Smooth muscle cell of the brain vasculature (primary cell): ENCODE data around the gene BTBD16.
A peak's percentile ranks its signal among the peaks of the same experiment; 100 is the strongest.

Source experiments
- DNase-seq: peaks from one replicate; pipeline ENCODE4 v3.0.0-alpha.2; 2012; ENCODE audit warnings: low read depth, low spot score

BTBD16 gene

DNA sequence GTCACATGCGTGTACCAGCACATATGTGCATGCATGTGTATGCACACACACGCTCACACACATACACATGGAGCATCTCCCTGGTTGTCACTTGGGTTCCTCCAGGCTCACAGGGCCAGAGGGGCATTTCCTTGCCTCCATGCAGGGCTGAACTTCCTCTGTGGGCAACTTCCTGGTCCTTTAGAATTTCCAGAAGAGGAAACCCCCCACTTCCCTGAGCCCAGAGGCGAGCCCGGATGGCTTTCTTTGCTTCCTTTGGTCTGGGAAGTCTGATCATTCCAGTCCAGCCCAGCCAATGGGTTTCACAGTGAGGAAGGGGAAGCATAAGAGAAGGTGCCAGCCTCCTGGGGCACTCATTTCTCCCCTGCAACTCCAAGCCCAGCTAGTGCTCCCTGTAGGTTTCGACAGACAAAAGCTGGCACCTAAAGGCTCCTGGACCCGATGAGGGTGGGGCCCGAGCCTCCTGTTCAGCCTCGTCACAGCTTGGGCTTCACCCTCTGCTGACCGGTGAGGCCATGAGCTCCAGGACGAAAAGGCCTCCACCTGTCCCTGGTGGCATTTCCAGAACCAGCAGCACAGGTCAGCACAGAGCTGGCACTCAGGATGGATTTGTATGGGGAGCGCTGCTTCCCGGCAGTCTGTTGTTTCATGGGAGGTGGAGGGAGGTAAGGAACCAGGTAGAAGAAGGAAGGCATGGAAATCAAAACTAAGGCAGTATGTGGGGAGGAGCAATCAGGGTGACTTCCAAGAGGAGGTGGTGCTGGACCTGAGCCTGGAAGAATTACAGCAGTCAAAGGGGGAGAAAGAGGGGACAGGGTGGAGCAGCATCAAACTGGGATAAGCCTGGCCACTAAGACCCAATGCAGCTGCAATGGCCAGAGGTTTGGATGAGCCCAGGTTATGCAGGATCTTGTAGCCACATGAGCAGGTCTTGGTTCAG lies 23.7 kb downstream of the BTBD16 start:
- DNase-seq, result no peak

DNA sequence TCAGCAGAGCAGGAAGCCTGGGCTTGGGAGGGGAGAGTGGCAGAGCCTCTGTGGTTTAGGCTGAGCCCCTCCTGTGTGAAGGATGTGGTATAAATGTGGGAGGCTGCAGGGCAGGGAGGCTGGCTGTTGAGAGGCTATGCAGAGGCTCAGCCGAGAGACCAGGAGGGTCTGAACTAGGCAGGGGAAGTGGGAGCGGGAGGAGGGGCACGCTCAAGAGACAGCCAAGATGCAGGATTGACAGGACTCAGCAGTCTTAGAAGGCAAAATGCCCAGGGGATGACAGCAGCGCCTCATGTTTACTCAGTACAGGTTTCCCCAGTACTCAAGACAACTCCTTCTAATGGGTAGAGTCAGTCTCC lies 24.3 kb downstream of the BTBD16 start:
- DNase-seq, result no peak

DNA sequence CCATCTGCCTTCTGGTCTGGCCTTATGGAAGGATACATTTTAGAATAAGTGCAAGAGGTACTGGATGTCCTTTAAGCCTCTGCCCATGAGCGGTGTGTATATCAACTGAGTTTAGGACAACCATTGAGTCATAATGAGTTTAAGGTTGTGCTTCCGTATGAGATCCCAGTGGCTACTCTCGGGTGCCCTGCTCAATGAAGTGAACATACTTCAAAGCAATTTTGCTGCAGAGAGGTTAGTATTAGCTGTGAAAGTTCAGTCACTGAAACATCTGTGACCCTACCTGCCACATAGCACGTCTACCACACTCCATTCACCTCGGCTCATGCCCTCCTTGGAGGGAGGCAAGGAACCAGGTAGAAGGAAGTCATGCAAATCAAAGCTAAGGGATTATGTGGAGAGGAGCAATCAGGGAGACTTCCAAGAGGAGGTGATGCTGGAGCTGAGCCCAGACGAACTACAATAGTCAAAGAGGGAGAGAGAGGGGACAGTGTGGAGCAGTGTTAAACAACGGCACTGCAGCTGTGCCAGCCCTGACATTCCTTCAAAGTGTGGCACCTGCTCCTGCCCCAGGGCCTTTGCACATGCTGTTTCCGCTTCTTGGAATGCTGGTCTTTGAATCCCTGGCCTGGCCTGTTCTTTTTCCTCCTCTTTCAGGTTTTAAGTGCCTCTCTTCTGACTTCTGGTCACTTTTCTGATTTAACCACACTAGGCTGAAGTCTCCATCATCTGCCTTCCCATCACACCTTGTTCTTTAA lies 25.4 kb downstream of the BTBD16 start:
- DNase-seq, result no peak

DNA sequence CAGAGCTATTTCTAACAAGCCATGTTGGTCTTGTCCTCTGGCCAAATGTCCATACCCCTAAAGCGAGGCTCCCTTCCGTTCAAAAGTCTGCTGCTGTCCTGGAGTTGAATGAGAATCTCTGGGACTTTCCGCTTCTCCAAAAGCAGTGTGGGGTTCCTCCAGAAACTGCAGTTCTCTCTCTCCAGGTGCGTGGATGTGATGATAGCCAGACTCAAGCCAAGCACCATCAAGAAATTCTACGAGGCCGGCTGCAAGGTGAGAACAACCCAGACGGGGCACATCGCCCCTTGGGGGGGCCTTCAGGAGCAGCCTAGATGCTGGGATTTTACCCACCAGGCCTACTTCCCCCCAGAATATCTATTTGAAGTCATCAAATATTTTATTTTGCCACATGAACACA lies 26.5 kb downstream of the BTBD16 start:
- no peak for DNase-seq

DNA sequence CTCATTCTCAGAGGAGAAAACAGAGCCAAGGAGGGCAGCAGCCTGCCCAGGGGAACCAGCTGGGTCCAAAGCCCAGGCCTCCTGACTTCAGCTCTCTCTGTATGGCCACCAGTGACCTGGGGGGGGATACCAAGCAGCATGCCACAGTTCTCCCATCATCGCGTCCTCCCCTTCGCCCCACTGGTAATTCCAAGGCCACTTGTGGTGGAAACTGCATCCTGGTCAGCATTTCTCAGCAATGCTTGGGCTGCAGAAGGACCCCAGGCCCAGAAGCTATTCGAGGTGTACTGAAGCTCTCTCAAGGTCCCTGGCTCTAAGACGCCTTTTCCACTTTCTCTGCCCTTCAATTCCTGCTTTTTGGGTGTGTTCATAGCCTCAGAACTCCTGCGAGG lies 27.1 kb downstream of the BTBD16 start:
- DNase-seq, result no peak

DNA sequence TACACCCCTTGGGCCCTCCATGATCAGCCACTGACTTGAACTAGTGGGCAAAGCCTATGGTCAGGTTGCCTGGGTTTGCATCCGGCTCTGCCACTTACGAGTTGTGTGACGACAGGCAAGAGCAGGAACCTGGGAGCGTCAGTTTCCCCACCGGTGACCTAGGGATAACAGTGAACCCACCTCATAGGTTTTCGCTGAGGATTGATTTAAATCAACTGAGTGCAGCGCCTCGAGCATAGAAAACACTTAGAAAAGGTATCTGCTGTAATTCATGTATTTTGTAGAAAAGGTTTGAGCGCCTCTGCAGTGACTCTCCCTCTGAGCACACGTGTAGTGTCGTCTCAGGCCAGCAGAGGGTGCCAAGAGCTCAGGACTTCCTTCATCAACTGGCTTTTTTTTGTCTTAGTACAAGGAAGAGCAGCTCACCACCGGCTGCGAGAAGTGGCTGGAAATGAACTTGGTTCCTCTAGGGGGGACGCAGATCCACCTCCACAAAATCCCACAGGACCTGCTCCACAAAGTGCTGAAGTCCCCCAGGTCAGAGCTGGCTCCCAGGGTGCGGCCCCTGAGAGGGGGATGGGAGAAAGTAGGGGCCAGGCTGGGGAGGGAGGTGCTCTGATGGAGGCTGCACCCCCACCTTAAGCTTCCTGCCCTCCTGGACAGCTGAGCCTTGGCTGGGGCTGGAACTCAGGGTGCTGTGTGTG lies 27.7 kb downstream of the BTBD16 start:
- DNase-seq, result no peak

DNA sequence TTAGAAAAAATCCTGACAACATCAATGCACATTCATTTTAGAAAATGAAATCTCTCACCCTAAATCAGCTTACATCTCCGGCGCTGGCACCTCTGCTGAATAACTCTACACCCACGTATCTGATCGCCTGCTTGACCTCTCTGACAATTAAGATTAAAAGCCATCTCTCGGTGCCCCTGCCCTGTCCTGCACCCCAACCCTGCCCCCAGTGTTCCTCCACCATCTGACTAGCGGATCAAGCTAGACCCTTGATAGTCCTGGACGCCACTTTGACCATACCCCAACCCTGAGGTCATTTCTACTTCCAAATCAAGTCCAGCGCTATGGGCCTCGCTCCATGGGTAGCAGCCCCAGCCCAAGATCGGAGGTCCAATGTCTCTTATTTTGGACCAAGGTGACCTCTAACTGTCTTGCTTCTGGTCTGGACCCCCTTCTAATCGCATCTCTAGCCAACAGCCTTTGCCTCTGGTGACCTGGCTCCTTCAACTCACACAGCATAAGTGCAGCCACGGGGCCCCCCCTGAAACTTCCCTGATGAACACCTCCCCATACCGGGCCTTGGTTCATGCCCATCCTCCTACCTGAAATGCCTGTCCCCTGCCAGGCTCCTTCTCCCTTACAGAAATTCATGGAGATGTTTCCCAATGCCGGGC lies 28.5 kb downstream of the BTBD16 start:
- DNase-seq, result no peak

DNA sequence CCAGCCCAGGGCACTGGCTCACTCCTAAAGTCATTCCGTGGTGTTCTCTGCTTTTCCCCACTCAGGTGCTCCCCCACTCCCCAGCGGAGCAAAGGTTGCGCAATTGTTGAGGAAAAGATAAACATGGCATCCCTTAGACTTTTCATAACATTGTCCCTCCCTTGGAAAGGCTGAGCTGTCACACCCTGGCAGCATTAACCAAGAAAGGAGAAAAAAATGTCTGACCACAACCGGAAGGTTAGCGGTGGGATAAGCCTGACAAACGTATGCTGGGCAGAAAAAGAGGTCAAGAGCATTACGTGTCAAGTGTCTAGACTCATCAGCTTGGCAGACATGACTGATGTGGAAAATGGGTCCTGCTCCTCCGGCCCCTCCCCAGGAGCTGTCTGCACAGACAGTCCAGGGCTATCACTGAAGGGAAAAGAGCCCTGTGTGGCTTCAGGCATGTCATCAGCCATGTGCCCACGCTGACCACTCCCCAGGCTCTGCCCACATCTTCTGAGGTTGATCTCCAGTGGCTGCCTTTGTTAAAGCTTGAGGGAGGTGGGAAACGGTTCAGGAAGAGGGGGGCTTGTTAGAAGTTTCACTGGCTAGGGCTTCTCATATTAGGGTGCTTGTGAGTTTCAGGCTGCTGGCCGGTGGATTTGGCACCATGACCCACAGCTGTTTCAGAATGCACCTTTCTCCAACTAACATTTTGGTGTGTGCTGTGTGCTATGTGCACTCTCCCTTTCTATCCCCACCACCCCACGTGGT lies 30.1 kb downstream of the BTBD16 start:
- no peak for DNase-seq

DNA sequence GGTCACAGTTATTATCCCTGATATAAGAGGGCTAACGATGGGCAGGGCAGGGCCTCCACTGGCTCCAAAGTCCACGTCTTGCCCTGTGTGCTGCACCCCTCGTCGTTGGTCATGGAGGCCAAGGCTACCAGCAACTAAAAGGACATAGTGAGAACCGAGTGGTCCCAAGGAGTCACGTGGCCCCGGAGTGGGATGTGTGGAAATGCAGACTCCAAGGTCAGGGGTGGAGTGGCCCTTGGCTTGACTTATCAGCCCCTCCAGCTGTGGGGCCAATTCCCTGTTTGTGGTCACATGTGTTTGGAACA lies 30.7 kb downstream of the BTBD16 start:
- DNase-seq, result no peak

DNA sequence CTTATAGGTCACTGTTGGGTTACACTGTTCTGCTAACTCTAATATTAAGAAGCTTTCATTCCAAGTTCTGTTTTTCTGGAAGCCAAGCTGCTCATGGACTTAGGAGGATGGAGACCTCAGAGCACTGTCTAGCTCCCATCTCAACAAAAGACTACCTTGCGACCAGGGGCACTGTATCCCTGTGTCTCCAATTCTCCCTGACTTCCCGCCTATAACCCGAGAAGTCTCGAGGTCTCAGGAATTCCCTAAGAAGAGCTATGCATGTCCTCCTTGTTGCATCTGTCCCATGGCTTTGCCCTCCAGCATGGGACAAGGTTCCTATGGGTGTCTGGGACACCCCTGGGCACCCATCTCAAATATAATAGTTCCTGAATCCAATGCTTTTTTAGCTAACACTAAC lies 31.2 kb downstream of the BTBD16 start:
- DNase-seq, result no peak

DNA sequence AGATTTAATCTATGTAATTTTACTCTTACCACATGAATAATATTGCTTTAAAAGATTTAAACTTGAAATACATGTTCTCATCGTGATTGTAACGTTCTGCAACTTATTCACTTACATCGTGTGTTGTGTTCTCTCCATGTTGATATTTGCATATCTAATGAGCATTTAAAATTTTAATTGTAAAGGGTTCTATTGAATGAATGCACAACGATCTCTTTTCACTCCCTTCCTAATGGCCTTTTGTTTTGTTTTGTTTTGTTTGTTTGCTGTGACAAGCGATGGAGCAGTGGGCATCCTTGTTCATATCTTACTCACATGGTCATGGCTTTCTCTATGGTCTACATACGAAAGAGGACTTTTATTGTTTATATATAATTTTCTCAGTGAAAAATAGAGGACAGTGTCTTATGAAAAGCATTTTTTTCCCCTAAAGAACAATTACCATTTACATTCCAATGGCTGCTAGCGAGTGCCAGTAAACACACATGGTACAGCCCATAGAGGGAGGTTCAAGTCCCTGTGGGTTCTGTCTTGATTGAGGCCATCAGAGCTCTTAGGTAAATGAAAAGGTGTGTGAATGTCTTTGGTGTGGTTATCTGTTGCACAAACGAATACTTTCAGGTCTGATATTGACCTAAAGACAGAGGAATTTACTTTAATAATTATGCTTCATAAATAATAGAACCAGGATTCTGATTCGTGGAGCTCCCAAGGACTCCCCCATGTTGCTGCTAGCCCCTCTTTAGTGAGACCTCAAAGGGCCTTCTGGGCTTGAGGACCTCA lies 32.4 kb downstream of the BTBD16 start:
- DNase-seq, result no peak

DNA sequence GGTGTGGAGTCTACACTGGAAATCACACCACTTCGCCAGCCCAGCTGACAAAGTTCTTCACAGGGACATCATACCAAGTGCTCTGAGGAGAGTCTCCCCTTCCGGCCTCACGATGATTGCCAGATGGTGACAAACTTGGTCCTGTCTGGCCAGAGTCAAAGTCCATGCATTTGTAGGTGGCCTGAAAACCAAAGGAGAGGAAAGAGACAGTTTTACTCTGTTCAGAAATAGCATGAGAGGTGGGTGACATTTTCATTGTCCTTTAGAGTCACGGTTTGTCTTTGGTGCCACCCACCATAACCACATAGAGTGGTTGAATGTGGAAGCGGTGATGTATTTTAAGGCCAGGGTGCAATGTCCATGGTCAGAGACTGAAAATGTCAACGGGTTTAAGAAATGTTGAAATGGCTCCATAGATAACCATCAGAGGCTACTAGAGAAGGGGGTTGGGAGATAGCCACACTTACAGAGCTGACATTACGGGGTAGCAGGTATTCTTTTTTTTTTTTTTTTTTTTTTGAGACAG lies 33.0 kb downstream of the BTBD16 start:
- no peak for DNase-seq

DNA sequence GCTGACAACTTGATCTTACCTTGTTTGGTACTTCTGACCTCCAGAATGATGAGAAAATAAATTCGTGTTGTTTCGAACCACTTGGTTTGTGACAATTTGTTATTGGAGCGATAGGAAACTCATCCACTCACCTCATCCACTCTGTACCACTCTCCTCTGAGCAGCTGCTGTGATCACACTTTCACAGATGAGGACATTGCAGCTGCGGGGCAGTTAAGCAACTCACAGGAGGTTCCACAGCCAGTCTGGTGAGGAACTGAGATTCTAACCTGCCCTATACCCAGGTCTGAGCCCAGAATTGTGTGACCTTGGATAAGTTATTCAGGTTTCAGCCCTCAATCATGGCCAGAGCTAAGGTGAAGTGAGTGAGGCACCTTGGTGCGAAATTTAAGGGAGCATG lies 35.2 kb downstream of the BTBD16 start:
- DNase-seq, result no peak

DNA sequence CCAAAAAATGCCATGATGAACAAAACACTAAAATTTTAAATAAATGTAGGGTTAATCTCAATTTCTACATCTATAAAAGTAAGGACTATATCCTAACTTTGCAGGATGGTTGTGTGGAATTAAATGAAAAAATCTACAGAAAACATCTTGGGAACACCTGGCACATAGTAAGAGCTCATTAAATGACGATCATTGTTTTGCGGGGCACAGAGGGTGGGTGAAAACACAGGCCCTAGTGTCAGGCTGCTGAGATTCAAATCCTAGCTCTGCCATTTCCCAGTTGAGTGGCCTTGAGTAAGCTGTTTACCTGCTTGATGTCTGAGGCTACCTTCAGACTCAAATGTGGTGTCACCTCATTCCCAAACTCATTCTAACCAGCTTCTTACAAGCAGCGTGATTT lies 35.6 kb downstream of the BTBD16 start:
- DNase-seq, result no peak

DNA sequence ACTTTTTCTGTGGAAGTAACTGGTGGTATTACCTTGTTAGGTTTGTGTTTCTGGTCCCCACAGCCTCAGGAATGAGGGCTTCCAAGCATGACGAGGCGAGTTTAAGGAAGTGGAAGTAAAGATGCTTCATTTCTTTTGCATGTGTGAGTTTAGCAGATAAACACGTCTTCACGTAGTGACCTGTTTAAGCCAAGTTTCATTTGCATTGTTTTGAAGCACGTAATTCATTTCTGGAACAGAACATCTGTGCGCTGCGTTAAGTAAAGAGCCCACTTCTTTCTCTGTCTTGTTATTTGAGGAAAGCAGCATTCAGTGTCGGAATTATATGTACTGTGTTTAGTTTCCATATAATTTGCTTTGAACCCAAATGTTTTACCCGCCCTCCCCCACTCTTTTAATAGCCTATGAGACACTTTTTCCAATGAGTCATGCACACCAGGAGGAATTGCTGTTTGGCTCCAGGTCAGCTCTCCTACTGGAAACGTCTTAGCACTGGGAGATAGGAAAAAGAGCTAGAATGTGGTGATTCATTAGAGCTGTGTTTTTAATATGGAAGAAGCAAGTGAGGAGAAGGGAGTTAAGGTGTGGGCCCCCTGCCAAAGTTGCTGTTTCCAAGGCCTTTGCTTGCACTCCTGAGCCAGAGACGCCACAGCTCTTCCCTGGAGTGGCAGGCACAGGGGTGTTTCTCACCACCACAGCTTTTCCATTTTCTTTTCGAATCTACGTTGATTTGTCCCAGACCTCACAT lies 36.7 kb downstream of the BTBD16 start:
- DNase-seq, result peak; percentile 94

DNA sequence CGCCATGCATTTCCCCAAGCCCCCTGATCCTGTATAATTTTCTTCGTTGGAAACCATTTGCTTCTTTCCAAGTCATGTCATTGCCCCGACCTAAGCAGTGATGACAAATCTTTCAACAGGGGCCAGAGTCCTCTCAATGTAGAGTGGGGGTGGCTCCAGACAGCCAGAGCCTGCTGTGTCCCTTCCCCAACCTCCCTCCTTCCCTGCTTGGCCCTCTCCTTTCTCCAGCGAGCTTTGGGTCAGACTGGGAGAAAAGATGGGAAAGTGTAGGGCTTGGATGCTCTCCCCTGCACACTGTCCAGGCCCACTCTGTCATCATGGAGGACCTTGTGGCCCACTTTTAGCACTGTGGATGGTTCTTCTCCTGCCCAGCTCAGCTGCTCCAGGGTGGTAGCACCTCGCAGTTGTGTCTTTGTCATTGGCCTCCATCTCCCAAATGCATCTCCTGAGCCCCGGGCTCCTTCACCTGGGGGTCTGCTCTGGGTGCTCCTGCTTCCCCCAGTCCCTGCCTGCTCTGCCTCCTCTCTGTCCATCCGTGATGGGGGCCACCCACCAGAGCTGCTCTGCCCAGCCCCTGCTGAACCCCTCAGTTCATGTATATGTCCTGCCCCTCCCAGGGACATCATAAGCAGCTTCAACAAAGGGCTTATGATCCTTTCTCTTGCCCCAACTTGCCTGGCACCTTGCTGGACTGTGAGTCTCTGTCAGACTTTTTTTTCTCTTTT lies 37.5 kb downstream of the BTBD16 start:
- no peak for DNase-seq

DNA sequence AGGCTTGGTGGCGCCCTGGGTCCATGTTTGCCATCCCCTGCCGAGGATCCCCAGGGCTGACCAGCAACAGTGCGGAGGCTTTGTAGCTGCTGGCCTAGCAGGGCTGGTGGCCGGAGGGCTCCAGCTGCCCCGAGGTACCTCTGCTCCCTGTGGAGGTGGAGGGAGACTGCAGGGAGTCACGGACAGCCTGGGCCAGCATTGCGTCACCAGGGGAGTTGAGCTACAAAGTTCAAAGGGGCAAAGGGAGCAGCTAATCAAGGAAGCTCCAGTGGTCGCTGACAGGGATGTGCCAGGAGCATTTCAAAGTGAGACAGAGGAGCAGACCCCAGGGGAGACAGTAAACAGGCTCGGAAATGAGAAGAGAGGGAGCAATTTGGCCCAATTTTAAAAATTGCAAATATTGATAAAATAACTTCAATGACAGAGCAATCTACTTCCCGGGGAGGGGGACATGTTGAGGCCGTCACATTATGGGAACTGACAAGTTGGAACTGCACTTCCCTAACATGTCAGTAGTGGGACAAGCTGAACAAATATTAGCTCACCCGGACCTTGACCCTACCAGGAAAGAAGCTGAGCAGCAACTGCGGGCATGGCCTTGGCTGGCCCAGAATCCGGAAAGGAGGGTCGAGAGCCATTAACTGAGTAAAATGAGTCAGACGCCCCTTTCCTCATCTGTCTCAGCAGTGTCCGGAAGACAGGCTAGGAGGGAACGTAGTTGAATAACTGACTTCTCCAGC lies 39.4 kb downstream of the BTBD16 start:
- DNase-seq, result peak; percentile 80

DNA sequence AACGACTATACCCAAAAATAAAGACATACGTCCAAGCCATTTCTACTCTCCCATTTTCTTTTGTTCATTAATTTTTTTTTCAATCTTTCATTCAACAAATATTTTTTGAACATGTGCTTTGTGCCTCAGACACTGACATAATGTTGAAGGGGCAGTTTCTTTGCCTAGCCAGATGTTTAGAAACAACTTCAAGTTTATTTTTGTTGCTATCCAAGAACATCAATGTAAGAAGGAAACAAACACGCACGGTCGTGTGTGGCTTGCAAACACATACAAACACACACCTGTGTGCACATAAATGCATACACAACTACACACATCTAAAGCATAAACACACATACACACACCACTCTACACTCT lies 39.9 kb downstream of the BTBD16 start:
- no peak for DNase-seq
